ENCODE results near the gene HEXA.

Gene HEXA

GRCh38 chr15:72304596-72304995 is 71.2 kb downstream of the HEXA start (continued):
- no peak for TF ChIP-seq POU6F1 (CRISPR knock-in tag; IDR thresholded peaks at IDR 0.05; ENCODE audit: borderline replicate concordance, low read depth)
- TF ChIP-seq ESRRG (CRISPR knock-in tag; IDR thresholded peaks at IDR 0.05) = no peak

- TF ChIP-seq CSRNP3 (CRISPR knock-in tag; IDR thresholded peaks at IDR 0.05) = no peak
- TF ChIP-seq TOX (CRISPR knock-in tag; IDR thresholded peaks at IDR 0.05; ENCODE audit: borderline replicate concordance) = no peak
- TF ChIP-seq TCF4 (CRISPR knock-in tag; IDR thresholded peaks at IDR 0.05; ENCODE audit: borderline replicate concordance) = no peak
- TF ChIP-seq RARB (CRISPR knock-in tag; IDR thresholded peaks at IDR 0.05) = no peak
- no peak for TF ChIP-seq ARNTL (CRISPR knock-in tag; IDR thresholded peaks at IDR 0.05; ENCODE audit: borderline replicate concordance, low read depth)
- no peak for TF ChIP-seq OSR1 (CRISPR knock-in tag; IDR thresholded peaks at IDR 0.05)
- TF ChIP-seq ZFP3 (CRISPR knock-in tag; IDR thresholded peaks at IDR 0.05) = no peak
- no peak for TF ChIP-seq ZFP30 (CRISPR knock-in tag; IDR thresholded peaks at IDR 0.05)
- TF ChIP-seq PPARA (CRISPR knock-in tag; IDR thresholded peaks at IDR 0.05; ENCODE audit: borderline replicate concordance) = no peak
- TF ChIP-seq ZNF565 (CRISPR knock-in tag; conservative IDR thresholded peaks at IDR 0.05; ENCODE audit: low read depth) = no peak
- TF ChIP-seq ISL1 (CRISPR knock-in tag; IDR thresholded peaks at IDR 0.05) = no peak
- no peak for TF ChIP-seq PATZ1 (CRISPR knock-in tag; IDR thresholded peaks at IDR 0.05; ENCODE audit: borderline replicate concordance)
- no peak for TF ChIP-seq CREB5 (CRISPR knock-in tag; IDR thresholded peaks at IDR 0.05; ENCODE audit: low read depth)
- TF ChIP-seq SNAI2 (CRISPR knock-in tag; IDR thresholded peaks at IDR 0.05) = no peak
- TF ChIP-seq ESRRG (CRISPR knock-in tag; IDR thresholded peaks at IDR 0.05) = no peak
- TF ChIP-seq GLIS3 (CRISPR knock-in tag; IDR thresholded peaks at IDR 0.05) = no peak
- TF ChIP-seq ZC3H10 (CRISPR knock-in tag; IDR thresholded peaks at IDR 0.05) = no peak
- TF ChIP-seq TSHZ2 (CRISPR knock-in tag; IDR thresholded peaks at IDR 0.05) = no peak
- TF ChIP-seq CSDC2 (CRISPR knock-in tag; IDR thresholded peaks at IDR 0.05) = no peak
- ATAC-seq = no peak
Measured at GRCh38 chr15:72302955-72303354, 72.9 kb downstream of the HEXA start.
